Prostate gland (tissue), 2 donors: ENCODE data around the gene TRAF2. TPM values are rescaled to one million over a fixed set of nuclear protein-coding genes. Genes with fewer than 3 reads are reported as not detected.

Source experiments
- DNase-seq: peaks from one replicate; pipeline ENCODE4 v3.0.0-alpha.2; 2019; ENCODE audit warnings: low spot score
- H3K27ac ChIP-seq, 2 donors: fragments of 200-600 bp; sonication (generic); 2 replicates each; pipeline ENCODE4 v1.5.1; 2017 to 2019
- H3K27me3 ChIP-seq: fragments of 200-600 bp; sonication (generic); replicated peaks from 2 replicates; pipeline ENCODE4 v1.5.1; 2019; ENCODE audit not compliant: insufficient read depth
- H3K36me3 ChIP-seq, 2 donors: fragments of 200-600 bp; sonication (generic); 1 replicate in 1 of 2; 2 replicates in 1 of 2; pipeline versions ENCODE4 v1.5.1 to v1.8.1; 2017 to 2019
- H3K4me1 ChIP-seq: fragments of 200-600 bp; sonication (generic); replicated peaks from 2 replicates; pipeline ENCODE4 v1.5.1; 2019
- H3K4me3 ChIP-seq, 2 donors: fragments of 200-600 bp; sonication (generic); 2 replicates each; pipeline ENCODE4 v1.5.1; 2017 to 2019
- H3K9me3 ChIP-seq: fragments of 200-600 bp; sonication (generic); 2 replicates; pipeline ENCODE4 v1.5.1; 2017
- CTCF ChIP-seq, 4 experiments: fragments of 200-600 bp in 2 of 4; fragments of 450-650 bp in 2 of 4; sonication (generic) in 2 of 4; IDR thresholded peaks; 1 replicate in 3 of 4; 2 replicates in 1 of 4; pipeline ENCODE4 v1.5.1; 2016 to 2019; ENCODE audit warnings: antibody characterized with exemption in 4 of 4, mild to moderate bottlenecking in 2 of 4, moderate library complexity in 2 of 4
- POLR2A ChIP-seq: fragments of 450-650 bp; IDR thresholded peaks from one replicate; pipeline ENCODE4 v1.6.1; 2016; ENCODE audit warnings: antibody characterized with exemption, mild to moderate bottlenecking
- POLR2AphosphoS5 ChIP-seq: sonication (generic); formaldehyde crosslinking; IDR thresholded peaks from one replicate; pipeline ENCODE4 v1.6.1; 2017; ENCODE audit warnings: antibody characterized with exemption
- WGBS: methylation state at CpG from one replicate; pipeline ENCODE4 v1.1.5; 2018; 5-methylcytosine and 5-hydroxymethylcytosine counted together
- intact Hi-C: fragments of 100-400 bp; cut with DNase I; formaldehyde crosslinking; loops from one replicate; pipeline ENCODE4 v1.14.2; 2022
- total RNA-seq, 2 donors: library from RNA; depleted of rRNA; stranded (reverse); fragments of >200 nt; gene quantifications; one replicate each; pipeline ENCODE4 v1.1.0, GENCODE V29; 2016

The TRAF2 gene
- total RNA-seq, 2 donors from 2014 or later = 23.6 to 24.2 TPM

- TF ChIP-seq CTCF (IDR thresholded peaks at IDR 0.05) (no peak), POLR2AphosphoS5 (no peak), POLR2A (no peak)
- no peak overlapping the region for H3K4me3 ChIP-seq
- H3K4me1 ChIP-seq = no peaks in the 10 kb centered on the region
- no peak overlapping the region for H3K27ac ChIP-seq
- H3K27me3 ChIP-seq = no peaks in the 10 kb centered on the region
- peaks cover 13 to 14% of the 10 kb centered on the region in 2 donors for H3K36me3 ChIP-seq
- WGBS = 80% methylated on average over 27 of the region's 27 CpGs
- no peaks in the 10 kb centered on the region for H3K9me3 ChIP-seq
- DNase-seq = no peak
- intact Hi-C loops = loop anchor here (5.0 kb wide), 1 partner anchor 154 kb away; the partner anchor contains the start of gene TMEM141
Observed at GRCh38 chr9:136946228-136947027, 60.1 kb downstream of the TRAF2 start.

GRCh38 chr9:136947028-136947891, 60.9 kb downstream of the TRAF2 start:
- intact Hi-C loops = loop anchor here (5.0 kb wide), 1 partner anchor 155 kb away; the partner anchor contains the start of gene TMEM141
- no peaks in the 10 kb centered on the region for H3K27me3 ChIP-seq
- peaks cover 5 to 6% of the 10 kb centered on the region in 2 donors for H3K36me3 ChIP-seq
- no peak overlapping the region for H3K27ac ChIP-seq
- no peaks in the 10 kb centered on the region for H3K4me1 ChIP-seq
- WGBS = 55% methylated on average over 26 of the region's 26 CpGs
- TF ChIP-seq CTCF (IDR thresholded peaks at IDR 0.05) = no peak
- no peak for TF ChIP-seq POLR2AphosphoS5
- TF ChIP-seq POLR2A = no peak
- no peak overlapping the region for H3K4me3 ChIP-seq
- no peaks in the 10 kb centered on the region for H3K9me3 ChIP-seq
- DNase-seq = no peak

- TF ChIP-seq POLR2AphosphoS5 (no peak), CTCF (IDR thresholded peaks at IDR 0.05) (peak in 3 of 4 experiments; percentile 34 to 48 (median 34))
- intact Hi-C loops = loop anchor here (5.0 kb wide), 1 partner anchor 156 kb away; the partner anchor contains the start of gene TMEM141
- H3K4me1 ChIP-seq = no peaks in the 10 kb centered on the region
- no peaks in the 10 kb centered on the region for H3K9me3 ChIP-seq
- H3K27me3 ChIP-seq = no peaks in the 10 kb centered on the region
- WGBS = 41% methylated on average over 15 of the region's 15 CpGs
- H3K36me3 ChIP-seq = no peaks in the 10 kb centered on the region
- H3K27ac ChIP-seq = no peak overlapping the region
- DNase-seq = no peak
- H3K4me3 ChIP-seq = no peak overlapping the region
Observed at GRCh38 chr9:136947955-136948510, 61.7 kb downstream of the TRAF2 start.

- 14% methylated on average over 22 of the region's 22 CpGs for WGBS
- no peaks in the 10 kb centered on the region for H3K4me1 ChIP-seq
- intact Hi-C loops = loop anchor here (5.0 kb wide), 1 partner anchor 157 kb away; the partner anchor contains the start of gene TMEM141
- no peaks in the 10 kb centered on the region for H3K36me3 ChIP-seq
- H3K4me3 ChIP-seq = peak overlapping the region; percentile 58 to 61
- no peaks in the 10 kb centered on the region for H3K9me3 ChIP-seq
- no peaks in the 10 kb centered on the region for H3K27me3 ChIP-seq
- TF ChIP-seq POLR2AphosphoS5 (no peak), POLR2A (no peak), CTCF (IDR thresholded peaks at IDR 0.05) (no peak)
- DNase-seq = no peak
- peak overlapping the region; percentile 83 to 86 for H3K27ac ChIP-seq
Observed at GRCh38 chr9:136949239-136949816, 63.0 kb downstream of the TRAF2 start.
